ENCODE results near the gene ARPC1A.

- TF ChIP-seq CTCF (conservative IDR thresholded peaks at IDR 0.05; ENCODE audit: low read depth, low read length) (no peak), EZH2phosphoT487 (IDR thresholded peaks at IDR 0.05; ENCODE audit: borderline replicate concordance, low read length) (no peak)
These were observed 80.9 kb downstream of the ARPC1A start for GRCh38 chr7:99406557-99406956.
